H54 (cell line): Measurements from ENCODE around the gene PLXNA2.

Source experiments
- DNase-seq: peaks from one replicate; pipeline ENCODE4 v3.0.0; 2011; ENCODE audit warnings: low spot score, mixed read lengths; ENCODE audit not compliant: insufficient read length
- FAIRE-seq: peaks from 3 replicates; lab custom pipeline; 2011; peaks lifted over from hg19 to GRCh38; lab: Jason Lieb, UNC
- POLR2A ChIP-seq: IDR thresholded peaks from 2 replicates; pipeline ENCODE4 v1.6.1; 2011; ENCODE audit warnings: low read depth, mild to moderate bottlenecking, low read length

PLXNA2 gene

GRCh38 chr1:208272713-208273112 is 28.5 kb upstream of the PLXNA2 start:
- DNase-seq (no peak), FAIRE-seq (no peak)
- TF ChIP-seq POLR2A = no peak

GRCh38 chr1:208272311-208272710 is 28.1 kb upstream of the PLXNA2 start:
- FAIRE-seq = no peak
- no peak for DNase-seq
- TF ChIP-seq POLR2A = no peak

DNA sequence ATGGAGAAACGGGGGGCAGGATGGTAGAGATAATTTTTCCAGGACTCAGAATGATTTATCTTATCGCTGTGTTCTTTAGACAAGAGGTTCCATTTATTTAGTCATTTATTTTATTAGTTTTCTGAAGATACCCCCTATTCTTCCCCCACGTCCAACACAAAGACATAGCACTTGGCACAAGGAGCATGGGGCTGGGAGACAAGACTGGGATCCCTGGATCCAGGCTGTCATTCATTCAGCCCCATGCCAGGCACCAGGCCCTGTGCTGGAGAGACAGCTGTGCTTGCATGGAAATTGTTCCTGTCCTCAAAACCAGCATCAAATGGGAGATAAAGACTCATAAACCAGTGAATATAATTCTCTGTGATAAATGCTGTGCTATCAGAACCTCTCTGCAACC is 27.1 kb upstream of the PLXNA2 start:
- FAIRE-seq (no peak), DNase-seq (no peak)
- no peak for TF ChIP-seq POLR2A

DNA sequence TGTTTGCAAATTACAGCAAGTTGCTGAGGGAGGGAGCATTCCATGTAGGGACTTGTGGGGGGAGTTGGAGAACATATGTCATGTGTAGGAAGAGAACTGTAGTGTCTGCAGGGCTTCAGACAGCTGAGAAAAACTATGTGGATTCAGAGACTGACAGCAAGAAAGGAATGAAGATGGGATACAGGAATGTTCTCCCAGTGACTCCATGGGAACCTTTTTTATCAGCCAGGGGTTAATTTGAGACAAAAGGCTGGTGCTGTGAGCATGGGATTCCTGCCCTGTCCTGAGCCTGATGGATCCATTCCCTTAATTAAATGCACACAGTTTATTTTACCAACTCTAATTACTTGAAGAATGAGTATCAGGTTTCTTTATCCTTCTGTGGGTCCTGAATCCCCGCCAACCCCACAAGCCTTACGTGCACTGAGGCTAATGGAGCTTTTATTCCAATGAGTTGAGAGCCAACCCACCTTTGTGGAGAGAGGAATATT is 26.5 kb upstream of the PLXNA2 start:
- FAIRE-seq (no peak), DNase-seq (no peak)
- TF ChIP-seq POLR2A = no peak

DNA sequence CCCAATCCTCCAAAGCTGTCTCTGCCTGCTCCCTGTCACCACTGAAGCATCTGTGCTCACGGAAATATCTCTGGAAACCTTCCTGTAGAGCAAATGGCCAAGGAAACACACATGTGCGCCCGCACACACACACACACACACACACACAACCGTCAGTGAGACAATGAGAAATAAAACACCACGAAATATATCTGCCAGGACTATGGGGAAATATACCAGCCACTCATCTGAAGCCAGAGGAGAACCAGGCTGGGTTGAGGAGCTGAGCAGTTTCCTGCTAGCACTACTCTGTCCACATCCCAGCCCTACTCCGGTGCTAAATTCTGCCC is 25.1 kb upstream of the PLXNA2 start:
- TF ChIP-seq POLR2A = no peak
- FAIRE-seq = no peak
- DNase-seq = no peak

GRCh38 chr1:208268541-208269337 is 24.6 kb upstream of the PLXNA2 start:
- FAIRE-seq = no peak
- TF ChIP-seq POLR2A = no peak
- DNase-seq = no peak

- DNase-seq (no peak), FAIRE-seq (no peak)
These were observed 21.3 kb upstream of the PLXNA2 start for GRCh38 chr1:208265525-208265924.

GRCh38 chr1:208265122-208265469 is 20.9 kb upstream of the PLXNA2 start:
- FAIRE-seq (no peak), DNase-seq (no peak)
- TF ChIP-seq POLR2A = no peak

More at GRCh38 chr1:208265525-208265924, 21.3 kb upstream of the PLXNA2 start:
- no peak for TF ChIP-seq POLR2A

DNA sequence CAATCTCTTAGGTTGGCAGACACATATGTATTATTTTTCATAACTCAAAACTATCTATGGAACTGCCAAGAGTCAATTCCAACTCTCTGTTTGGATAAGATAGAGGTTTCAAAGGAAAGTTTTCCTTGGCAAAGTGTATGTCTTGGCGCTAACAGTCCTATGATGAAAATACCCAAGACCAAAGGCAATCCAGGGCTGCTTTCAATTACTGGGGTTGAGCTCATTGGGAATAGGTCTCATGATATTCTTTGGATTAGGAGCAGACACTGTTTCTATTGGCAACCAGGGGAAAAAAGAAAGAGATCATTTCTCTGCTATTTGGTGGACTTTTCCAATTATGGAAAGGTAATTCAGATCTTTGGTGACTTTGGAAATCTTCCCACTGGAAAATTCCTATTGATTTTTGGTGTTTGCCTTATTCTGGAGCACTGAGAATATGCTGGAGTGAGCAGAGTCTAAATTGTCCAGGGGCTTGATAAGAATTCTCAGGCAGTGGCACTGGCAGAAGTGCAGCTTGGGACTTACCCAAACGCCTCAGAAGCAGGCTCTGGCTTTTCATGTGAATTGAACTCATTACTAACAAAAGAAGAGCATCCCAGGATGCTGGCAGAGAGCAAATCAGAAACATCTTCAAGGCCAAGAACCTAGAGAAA is 20.4 kb upstream of the PLXNA2 start:
- TF ChIP-seq POLR2A = no peak
- DNase-seq = no peak
- FAIRE-seq = no peak

DNA sequence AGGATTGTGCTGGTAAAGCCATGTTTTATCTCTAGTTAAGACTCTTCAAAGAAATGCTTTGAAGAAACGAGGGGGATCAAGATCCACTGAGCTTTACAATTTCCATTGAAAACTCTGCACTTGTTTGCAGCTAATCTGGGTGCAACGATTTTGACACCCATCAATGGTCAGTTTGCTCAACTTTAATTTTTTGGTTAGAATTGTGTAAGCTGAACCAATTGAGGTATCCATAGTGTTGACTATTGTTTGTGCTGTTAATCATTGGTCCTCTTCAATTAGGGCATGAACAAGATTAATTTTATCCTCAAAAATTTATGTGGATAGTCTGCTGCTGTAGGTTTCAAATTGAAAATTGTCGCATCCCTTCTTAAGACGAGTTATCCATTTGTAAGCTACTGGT is 17.7 kb upstream of the PLXNA2 start:
- FAIRE-seq (no peak), DNase-seq (no peak)
- TF ChIP-seq POLR2A = no peak

GRCh38 chr1:208258277-208258676 is 14.1 kb upstream of the PLXNA2 start:
- DNase-seq (no peak), FAIRE-seq (no peak)
- no peak for TF ChIP-seq POLR2A

DNA sequence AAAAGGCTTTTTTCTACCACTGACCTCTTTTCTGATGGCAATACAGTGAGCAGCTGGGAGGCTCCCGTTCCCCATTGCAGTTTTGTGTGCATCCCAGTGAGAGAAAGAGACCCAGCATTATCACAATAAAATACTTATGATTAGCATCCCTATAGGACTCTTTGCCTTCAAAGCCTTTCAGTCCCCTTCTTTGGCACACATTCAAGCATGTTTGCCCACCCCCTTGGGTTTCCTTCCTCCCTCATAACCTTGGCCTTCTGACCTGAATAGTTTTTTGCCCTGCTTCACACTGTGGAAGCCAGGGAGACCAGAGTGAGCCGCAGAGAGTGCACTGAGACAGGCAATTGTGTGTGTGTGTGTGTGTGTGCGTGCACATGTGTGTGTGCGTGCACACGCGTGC is 13.2 kb upstream of the PLXNA2 start:
- DNase-seq (no peak), FAIRE-seq (no peak)
- TF ChIP-seq POLR2A = no peak

DNA sequence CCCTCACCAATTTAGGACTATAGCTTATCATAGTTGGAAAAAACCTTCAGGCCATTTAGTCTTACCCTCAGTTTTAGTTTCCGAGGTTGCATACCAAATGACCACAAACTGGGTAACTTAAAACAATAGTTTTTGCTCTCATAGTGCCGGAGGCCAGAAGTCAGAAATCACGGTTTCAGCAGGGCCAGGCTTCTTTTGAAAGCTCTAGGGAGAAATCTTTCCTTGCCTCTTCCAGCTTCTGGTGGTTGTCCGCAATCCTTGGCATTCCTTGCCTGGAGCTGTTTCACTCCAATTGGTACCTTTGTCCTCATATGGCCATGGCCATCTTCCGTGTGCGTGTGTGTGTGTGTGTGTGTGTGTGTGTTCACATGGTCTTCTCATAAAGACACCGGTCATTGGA is 12.4 kb upstream of the PLXNA2 start:
- DNase-seq = no peak

DNA sequence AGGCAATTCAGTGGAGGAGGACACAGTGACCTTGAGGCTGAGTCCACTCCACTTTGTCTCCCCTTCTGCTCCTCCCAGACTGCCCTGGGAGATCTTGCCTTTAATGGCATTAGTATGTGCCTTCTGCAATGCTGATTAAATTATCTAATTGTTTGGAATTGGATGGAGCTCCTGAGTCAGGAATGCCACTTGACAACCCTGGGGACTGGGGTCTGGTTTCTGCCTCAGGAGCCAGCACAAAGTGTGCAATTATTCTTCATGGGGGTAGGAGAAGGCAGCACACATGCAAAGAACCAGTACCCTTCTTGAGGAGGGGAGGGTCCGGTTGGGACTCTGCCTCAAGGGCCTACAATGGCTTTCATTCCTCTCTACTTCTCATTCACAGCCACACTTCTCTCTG is 11.9 kb upstream of the PLXNA2 start:
- no peak for TF ChIP-seq POLR2A
- FAIRE-seq (no peak), DNase-seq (no peak)

More for the DNA sequence above, 12.4 kb upstream of the PLXNA2 start:
- no peak for TF ChIP-seq POLR2A
- no peak for FAIRE-seq

DNA sequence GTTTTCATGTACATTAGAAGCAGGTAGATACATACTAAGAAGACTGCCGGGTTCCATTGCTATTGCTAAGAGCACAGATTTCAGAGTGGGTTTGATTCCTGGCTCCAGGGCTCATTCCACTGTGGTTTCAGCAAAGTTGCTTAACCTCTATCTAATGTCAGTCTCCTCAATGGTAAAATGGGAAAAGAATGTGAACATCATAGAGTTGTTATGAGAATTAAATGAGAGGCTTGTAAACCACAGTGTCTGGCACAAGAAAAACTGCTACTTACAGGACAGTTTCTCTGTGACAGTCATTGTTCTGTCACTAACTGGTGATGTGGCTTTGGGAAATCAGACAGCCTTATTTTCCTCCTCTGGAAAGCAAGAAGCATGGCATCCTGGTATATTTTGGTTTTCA is 10.7 kb upstream of the PLXNA2 start:
- no peak for TF ChIP-seq POLR2A
- DNase-seq = no peak
- FAIRE-seq = no peak
